Activated CD4-positive, alpha-beta T cell treated with anti-CD3 and anti-CD28 coated beads, Interleukin-2, amount 10 ng/mL, durations not matched to agents 7 days and 5 days (primary cell): Measurements from ENCODE around the gene GNAI3. TPM values are rescaled to one million over a fixed set of nuclear protein-coding genes. Genes with fewer than 3 reads are reported as not detected.
"Not testable (repeated sequence)": the region's sequence is repeated elsewhere in the genome, so short reads cannot be mapped to it uniquely, and the experiment has no call there.

ENCODE experiments used
- CTCF ChIA-PET: fragments of 350-600 bp; sonication (Branson Sonifier 250); formaldehyde crosslinking; loops from one replicate; lab custom pipeline; 2021; ENCODE audit warnings: antibody characterized with exemption; lab: Charles Lee
- POLR2A ChIA-PET: fragments of 350-600 bp; sonication (Branson Sonifier 250); formaldehyde crosslinking; loops from one replicate; lab custom pipeline; 2021; ENCODE audit warnings: antibody characterized with exemption; lab: Charles Lee
- DNase-seq: peaks from one replicate; pipeline ENCODE4 v3.0.0-alpha.2; 2020
- H3K27ac Mint-ChIP-seq: one replicate; pipeline ENCODE4 v1.8.0; 2021; ENCODE audit warnings: mild to moderate bottlenecking, moderate library complexity, mixed read lengths
- H3K27me3 Mint-ChIP-seq: one replicate; pipeline ENCODE4 v1.8.0; 2021; ENCODE audit warnings: mixed read lengths
- H3K36me3 Mint-ChIP-seq: one replicate; pipeline ENCODE4 v1.8.0; 2021; ENCODE audit warnings: low read depth, mixed read lengths
- H3K4me1 Mint-ChIP-seq: one replicate; pipeline ENCODE4 v1.8.0; 2021; ENCODE audit warnings: mixed read lengths
- H3K4me3 Mint-ChIP-seq: one replicate; pipeline ENCODE4 v1.8.0; 2021; ENCODE audit warnings: mild to moderate bottlenecking, moderate library complexity, mixed read lengths
- H3K9me3 Mint-ChIP-seq: one replicate; pipeline ENCODE4 v1.8.0; 2021; ENCODE audit warnings: mixed read lengths
- total RNA-seq, 2 experiments: library from RNA; stranded (reverse); gene quantifications; one replicate each; pipeline ENCODE4 v1.2.3, GENCODE V29; 2021

GNAI3 gene
- total RNA-seq, 2 experiments from 2014 or later, result 8.8 to 9.7 TPM

- Mint-ChIP-seq H3K4me1 (peaks cover 26% of the 10 kb centered on the region), H3K27me3 (peaks cover 27% of the 10 kb centered on the region), H3K36me3 (no peaks in the 10 kb centered on the region), H3K27ac (no peak overlapping the region), H3K9me3 (no peaks in the 10 kb centered on the region), H3K4me3 (no peak overlapping the region)
- no peak for DNase-seq
- POLR2A ChIA-PET, result no interaction called here
- CTCF ChIA-PET, result interaction anchor here (1.3 to 6.3 kb wide), 4 partner anchors 8 to 331 kb away, joined by 3 to 52 read pairs (median 15); partner anchors contain the start of gene AHCYL1
Measured at GRCh38 chr1:109653306-109653705, 104.9 kb downstream of the GNAI3 start.

GRCh38 chr1:109654519-109654918, 106.1 kb downstream of the GNAI3 start:
- H3K27ac Mint-ChIP-seq, result no peak overlapping the region
- peak; percentile 3 for DNase-seq
- H3K36me3 Mint-ChIP-seq, result no peaks in the 10 kb centered on the region
- ChIA-PET POLR2A (no interaction called here), CTCF (interaction anchor here (1.6 to 5.3 kb wide), 4 partner anchors 14 to 330 kb away, joined by 3 to 28 read pairs (median 20); partner anchors contain the start of gene AHCYL1)
- H3K27me3 Mint-ChIP-seq, result peaks cover 27% of the 10 kb centered on the region
- no peaks in the 10 kb centered on the region for H3K9me3 Mint-ChIP-seq
- peaks cover 26% of the 10 kb centered on the region for H3K4me1 Mint-ChIP-seq
- no peak overlapping the region for H3K4me3 Mint-ChIP-seq

DNA sequence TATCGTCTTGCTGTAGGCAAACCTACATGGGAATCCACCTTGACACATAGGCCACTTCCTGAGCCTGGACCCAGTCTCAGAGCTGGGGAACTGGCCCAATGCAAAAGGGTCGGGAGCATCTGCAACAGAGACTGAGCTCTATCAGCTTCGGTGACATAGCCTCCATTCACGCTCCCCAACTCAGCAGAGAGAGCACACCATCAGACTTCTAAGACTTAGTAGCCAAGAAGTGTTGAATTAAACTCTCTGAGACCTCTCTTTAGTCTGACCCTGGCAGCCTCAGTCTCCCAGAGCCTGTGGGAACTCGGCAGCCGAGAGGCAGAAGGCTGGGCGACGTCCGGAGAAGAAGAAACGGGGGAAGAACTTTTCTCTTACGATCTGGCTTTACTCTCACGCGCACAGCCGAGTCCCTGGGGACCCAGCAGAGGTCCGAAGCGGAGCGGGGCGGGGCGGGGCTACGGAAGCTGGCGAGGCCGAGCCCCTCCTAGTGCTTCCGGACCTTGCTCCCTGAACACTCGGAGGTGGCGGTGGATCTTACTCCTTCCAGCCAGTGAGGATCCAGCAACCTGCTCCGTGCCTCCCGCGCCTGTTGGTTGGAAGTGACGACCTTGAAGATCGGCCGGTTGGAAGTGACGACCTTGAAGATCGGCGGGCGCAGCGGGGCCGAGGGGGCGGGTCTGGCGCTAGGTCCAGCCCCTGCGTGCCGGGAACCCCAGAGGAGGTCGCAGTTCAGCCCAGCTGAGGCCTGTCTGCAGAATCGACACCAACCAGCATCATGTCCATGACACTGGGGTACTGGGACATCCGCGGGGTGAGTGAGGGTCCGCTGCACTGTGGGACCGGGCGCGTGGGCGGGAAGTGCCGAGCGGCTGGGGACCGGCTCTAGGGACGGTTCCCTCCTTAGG, 107.5 kb downstream of the GNAI3 start, which contains the start of gene GSTM4:
GSTM4 (plus strand) TSS at position 485 of the 905 bp plus-strand sequence; CDS start at position 776, 291 bp downstream.
- POLR2A ChIA-PET, result no interaction called here
- CTCF ChIA-PET, result interaction anchor here (0.9 to 3.7 kb wide), 8 partner anchors 12 to 328 kb away, joined by 3 to 28 read pairs (median 7); partner anchors contain the start of gene AHCYL1

GRCh38 chr1:109657395-109657794, 109.0 kb downstream of the GNAI3 start:
- Mint-ChIP-seq H3K36me3 (no peaks in the 10 kb centered on the region), H3K9me3 (no peaks in the 10 kb centered on the region), H3K27ac (no peak overlapping the region), H3K4me3 (peak overlapping the region; percentile 82), H3K27me3 (peaks cover 12% of the 10 kb centered on the region), H3K4me1 (peaks cover 26% of the 10 kb centered on the region)
- ChIA-PET CTCF (interaction anchor here (1.5 to 3.7 kb wide), 3 partner anchors 18 to 327 kb away, joined by 8 to 13 read pairs (median 10); partner anchors contain the start of gene AHCYL1), POLR2A (no interaction called here)
- no peak for DNase-seq

More for the DNA sequence above, 107.5 kb downstream of the GNAI3 start, which contains the start of gene GSTM4:
- peak; percentile 76 for DNase-seq
- Mint-ChIP-seq H3K9me3 (no peaks in the 10 kb centered on the region), H3K4me1 (peaks cover 26% of the 10 kb centered on the region), H3K4me3 (peak within 1 kb of the TSS; percentile 82), H3K27me3 (peaks cover 20% of the 10 kb centered on the region), H3K27ac (peak within 1 kb of the TSS; percentile 91), H3K36me3 (no peaks in the 10 kb centered on the region)

DNA sequence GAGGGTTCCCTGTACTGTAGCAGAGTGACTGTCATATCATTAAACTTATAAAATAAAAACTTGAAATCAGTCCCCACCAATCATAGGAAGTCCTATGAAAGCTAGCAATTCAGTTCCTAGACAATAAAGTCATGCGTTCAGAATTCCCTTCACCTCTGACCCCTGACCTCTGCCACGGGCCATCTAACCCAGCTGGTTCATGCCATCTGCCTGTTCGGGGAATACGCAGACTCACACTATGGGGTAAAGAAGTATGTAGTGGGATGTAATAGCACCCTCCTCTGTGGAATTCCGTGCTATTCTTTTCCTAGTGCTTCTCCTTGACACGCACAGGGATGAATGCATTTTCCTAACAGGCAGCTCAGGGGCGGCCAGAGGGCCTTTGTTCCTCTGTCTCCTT, 109.6 kb downstream of the GNAI3 start:
- DNase-seq, result no peak
- H3K27ac Mint-ChIP-seq, result no peak overlapping the region
- H3K9me3 Mint-ChIP-seq, result no peaks in the 10 kb centered on the region
- no peak overlapping the region for H3K4me3 Mint-ChIP-seq
- ChIA-PET CTCF (interaction anchor here (1.5 to 3.7 kb wide), 4 partner anchors 18 to 326 kb away, joined by 3 to 13 read pairs (median 9); partner anchors contain the start of gene AHCYL1), POLR2A (no interaction called here)
- no peaks in the 10 kb centered on the region for H3K36me3 Mint-ChIP-seq
- H3K4me1 Mint-ChIP-seq, result peaks cover 26% of the 10 kb centered on the region
- peaks cover 12% of the 10 kb centered on the region for H3K27me3 Mint-ChIP-seq

DNA sequence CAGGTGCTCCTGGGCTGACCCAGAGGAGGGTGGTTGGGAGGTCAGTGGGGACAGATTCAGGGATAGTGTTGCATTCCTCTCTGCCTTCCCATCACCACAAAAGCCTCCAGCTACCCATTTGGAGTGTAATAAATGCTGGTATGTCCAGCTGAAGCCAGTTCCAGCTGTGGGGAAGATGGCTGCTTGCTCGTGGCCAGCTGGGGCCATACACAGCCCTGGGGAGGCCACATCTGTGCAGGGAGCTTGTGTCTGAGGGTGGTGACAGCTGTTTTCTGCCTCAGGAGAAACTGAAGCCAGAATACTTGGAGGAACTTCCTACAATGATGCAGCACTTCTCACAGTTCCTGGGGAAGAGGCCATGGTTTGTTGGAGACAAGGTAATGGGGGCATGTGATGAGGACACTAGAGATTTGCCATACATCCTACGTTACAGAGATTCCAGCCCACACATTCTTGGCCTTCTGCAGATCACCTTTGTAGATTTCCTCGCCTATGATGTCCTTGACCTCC, 110.2 kb downstream of the GNAI3 start:
- Mint-ChIP-seq H3K4me1 (peaks cover 25% of the 10 kb centered on the region), H3K27ac (peak overlapping the region; percentile 41), H3K27me3 (peaks cover 6% of the 10 kb centered on the region), H3K9me3 (no peaks in the 10 kb centered on the region), H3K4me3 (no peak overlapping the region), H3K36me3 (no peaks in the 10 kb centered on the region)
- ChIA-PET CTCF (interaction anchor here (1.3 to 3.7 kb wide), 4 partner anchors 16 to 118 kb away, joined by 3 to 10 read pairs (median 6); no protein-coding TSS in a partner anchor), POLR2A (no interaction called here)
- DNase-seq, result no peak

GRCh38 chr1:109659145-109659544, 110.7 kb downstream of the GNAI3 start:
- ChIA-PET CTCF (interaction anchor here (1.3 to 3.7 kb wide), 3 partner anchors 16 to 118 kb away, joined by 3 to 10 read pairs (median 3); no protein-coding TSS in a partner anchor), POLR2A (no interaction called here)
- no peaks in the 10 kb centered on the region for H3K9me3 Mint-ChIP-seq
- peaks cover 24% of the 10 kb centered on the region for H3K4me1 Mint-ChIP-seq
- H3K27ac Mint-ChIP-seq, result no peak overlapping the region
- no peaks in the 10 kb centered on the region for H3K36me3 Mint-ChIP-seq
- H3K27me3 Mint-ChIP-seq, result peaks cover 5% of the 10 kb centered on the region
- no peak overlapping the region for H3K4me3 Mint-ChIP-seq
- DNase-seq, result no peak

GRCh38 chr1:109659997-109660690, 111.7 kb downstream of the GNAI3 start:
- DNase-seq, result no peak
- no peaks in the 10 kb centered on the region for H3K36me3 Mint-ChIP-seq
- H3K27ac Mint-ChIP-seq, result no peak overlapping the region
- H3K9me3 Mint-ChIP-seq, result no peaks in the 10 kb centered on the region
- H3K4me1 Mint-ChIP-seq, result peaks cover 14% of the 10 kb centered on the region
- H3K4me3 Mint-ChIP-seq, result no peak overlapping the region
- no peaks in the 10 kb centered on the region for H3K27me3 Mint-ChIP-seq
- ChIA-PET POLR2A (no interaction called here), CTCF (interaction anchor here (1.3 kb wide), 1 partner anchor 20 kb away, joined by 5 read pairs; no protein-coding TSS in a partner anchor)

DNA sequence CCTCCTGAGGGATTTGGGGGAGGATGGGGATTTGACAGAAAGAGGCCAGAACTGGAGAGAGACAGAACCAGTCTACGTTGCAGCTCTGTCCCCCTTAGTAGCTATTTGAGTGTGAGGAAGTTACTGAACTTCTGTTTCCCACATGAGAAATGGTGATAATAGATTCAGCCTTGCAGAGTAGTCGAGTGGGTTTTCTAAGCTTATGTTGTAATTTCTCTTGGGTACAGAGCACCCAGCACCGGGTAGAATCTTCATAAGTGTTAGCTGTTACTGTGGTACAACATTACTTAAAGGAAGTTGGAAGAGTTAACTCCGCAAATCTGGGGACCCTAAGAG, 112.2 kb downstream of the GNAI3 start:
- H3K4me1 Mint-ChIP-seq, result peaks cover 10% of the 10 kb centered on the region
- DNase-seq, H3K27ac Mint-ChIP-seq, H3K9me3 Mint-ChIP-seq, H3K4me3 Mint-ChIP-seq, H3K36me3 Mint-ChIP-seq, POLR2A ChIA-PET, H3K27me3 Mint-ChIP-seq: not testable (repeated sequence)
- CTCF ChIA-PET, result interaction anchor here (1.3 kb wide), 1 partner anchor 20 kb away, joined by 5 read pairs; no protein-coding TSS in a partner anchor

DNA sequence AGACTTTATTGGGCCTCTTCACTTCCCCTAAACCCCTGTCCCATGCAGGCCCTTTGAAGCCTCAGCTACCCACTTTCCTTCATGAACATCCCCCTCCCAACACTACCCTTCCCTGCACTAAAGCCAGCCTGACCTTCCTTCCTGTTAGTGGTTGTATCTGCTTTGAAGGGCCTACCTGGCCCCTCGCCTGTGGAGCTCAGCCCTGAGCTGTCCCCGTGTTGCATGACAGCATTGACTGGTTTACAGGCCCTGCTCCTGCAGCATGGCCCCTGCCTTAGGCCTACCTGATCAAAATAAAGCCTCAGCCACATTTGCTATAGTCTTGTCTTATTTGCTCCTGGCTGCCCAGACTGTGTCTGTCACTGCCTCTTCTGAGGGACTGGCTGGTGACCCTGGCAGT, 113.0 kb downstream of the GNAI3 start:
- ChIA-PET POLR2A (no interaction called here), CTCF (interaction anchor here (0.6 to 1.3 kb wide), 6 partner anchors 9 to 171 kb away, joined by 3 to 5 read pairs (median 3); no protein-coding TSS in a partner anchor)
- no peak for DNase-seq

DNA sequence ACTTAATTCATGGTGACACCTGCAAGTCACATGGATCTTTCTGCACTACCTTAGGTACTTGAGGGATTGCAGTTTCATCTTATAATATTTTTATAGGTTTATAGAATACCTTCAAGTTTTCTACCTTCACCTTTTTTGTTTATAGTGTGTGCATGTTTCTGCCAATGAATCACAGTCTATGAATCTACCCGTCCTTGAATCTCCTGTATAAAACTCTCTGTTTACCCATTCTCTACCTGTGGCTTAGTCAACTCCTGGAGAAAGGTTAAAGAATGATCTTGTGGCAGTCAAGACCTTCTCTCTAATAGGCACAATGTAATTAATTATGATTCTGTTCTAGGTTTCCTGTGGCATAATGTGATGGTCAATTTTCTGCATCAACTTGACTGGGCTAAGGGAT, 116.3 kb downstream of the GNAI3 start:
- Mint-ChIP-seq H3K4me1 (peaks cover 15% of the 10 kb centered on the region), H3K27ac (no peak overlapping the region), H3K36me3 (no peaks in the 10 kb centered on the region), H3K27me3 (no peaks in the 10 kb centered on the region), H3K9me3 (no peaks in the 10 kb centered on the region), H3K4me3 (no peak overlapping the region)
- DNase-seq, result no peak
- ChIA-PET POLR2A (no interaction called here), CTCF (no interaction called here)

More for the DNA sequence above, 113.0 kb downstream of the GNAI3 start:
- H3K4me1 Mint-ChIP-seq, result peaks cover 3% of the 10 kb centered on the region
- H3K36me3 Mint-ChIP-seq, result no peaks in the 10 kb centered on the region
- no peaks in the 10 kb centered on the region for H3K9me3 Mint-ChIP-seq
- no peaks in the 10 kb centered on the region for H3K27me3 Mint-ChIP-seq
- no peak overlapping the region for H3K4me3 Mint-ChIP-seq
- H3K27ac Mint-ChIP-seq, result no peak overlapping the region
